Hematopoietic multipotent progenitor cell treated with erythropoietin and hydrocortisone succinate and interleukin-3 and kit ligand, for 8 days (in vitro differentiated cells): Measurements from ENCODE around the gene CREB3L1.

Experiments
- DNase-seq: peaks from one replicate; pipeline ENCODE4 v3.0.0-alpha.2; 2015

Gene CREB3L1, protein sequence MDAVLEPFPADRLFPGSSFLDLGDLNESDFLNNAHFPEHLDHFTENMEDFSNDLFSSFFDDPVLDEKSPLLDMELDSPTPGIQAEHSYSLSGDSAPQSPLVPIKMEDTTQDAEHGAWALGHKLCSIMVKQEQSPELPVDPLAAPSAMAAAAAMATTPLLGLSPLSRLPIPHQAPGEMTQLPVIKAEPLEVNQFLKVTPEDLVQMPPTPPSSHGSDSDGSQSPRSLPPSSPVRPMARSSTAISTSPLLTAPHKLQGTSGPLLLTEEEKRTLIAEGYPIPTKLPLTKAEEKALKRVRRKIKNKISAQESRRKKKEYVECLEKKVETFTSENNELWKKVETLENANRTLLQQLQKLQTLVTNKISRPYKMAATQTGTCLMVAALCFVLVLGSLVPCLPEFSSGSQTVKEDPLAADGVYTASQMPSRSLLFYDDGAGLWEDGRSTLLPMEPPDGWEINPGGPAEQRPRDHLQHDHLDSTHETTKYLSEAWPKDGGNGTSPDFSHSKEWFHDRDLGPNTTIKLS

DNA sequence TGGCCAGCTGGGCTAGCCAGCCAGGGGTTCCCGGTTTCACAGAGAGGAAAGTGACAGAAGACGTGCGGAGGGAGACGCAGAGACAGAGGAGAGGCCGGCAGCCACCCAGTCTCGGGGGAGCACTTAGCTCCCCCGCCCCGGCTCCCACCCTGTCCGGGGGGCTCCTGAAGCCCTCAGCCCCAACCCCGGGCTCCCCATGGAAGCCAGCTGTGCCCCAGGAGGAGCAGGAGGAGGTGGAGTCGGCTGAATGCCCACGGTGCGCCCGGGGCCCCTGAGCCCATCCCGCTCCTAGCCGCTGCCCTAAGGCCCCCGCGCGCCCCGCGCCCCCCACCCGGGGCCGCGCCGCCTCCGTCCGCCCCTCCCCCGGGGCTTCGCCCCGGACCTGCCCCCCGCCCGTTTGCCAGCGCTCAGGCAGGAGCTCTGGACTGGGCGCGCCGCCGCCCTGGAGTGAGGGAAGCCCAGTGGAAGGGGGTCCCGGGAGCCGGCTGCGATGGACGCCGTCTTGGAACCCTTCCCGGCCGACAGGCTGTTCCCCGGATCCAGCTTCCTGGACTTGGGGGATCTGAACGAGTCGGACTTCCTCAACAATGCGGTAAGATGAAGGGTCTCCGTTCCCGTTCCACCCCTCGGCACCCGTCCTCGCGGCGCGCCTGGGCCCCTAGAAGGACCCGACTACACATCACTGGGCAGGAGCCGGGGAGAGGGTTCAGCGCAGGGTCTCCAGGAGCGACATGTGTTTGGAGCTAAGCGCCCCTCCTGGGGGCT is at the start of gene CREB3L1:
Gene CREB3L1, plus strand, starts transcription at position 41 of the 765 bp plus-strand sequence. Its CDS starts 450 bp downstream, at position 491.
- DNase-seq: no peak

DNA sequence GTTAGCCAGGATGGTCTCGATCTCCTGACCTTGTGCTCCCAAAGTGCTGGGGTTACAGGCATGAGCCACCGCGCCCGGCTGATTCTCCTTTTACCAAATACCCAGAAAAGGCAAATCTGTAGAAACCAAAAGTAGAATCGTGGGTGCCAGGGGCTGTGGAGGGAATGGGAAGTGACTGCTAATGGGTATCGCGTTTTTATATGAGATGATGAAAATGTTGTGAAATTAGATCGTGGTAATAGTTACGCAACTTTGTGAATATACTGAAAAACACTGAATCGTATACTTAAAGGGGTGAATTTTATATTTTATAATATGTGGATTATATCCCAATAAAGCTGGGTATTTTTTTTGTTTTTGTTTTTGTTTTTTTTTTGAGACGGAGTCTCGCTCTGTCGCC is 48.2 kb upstream of the CREB3L1 start:
- no peak for DNase-seq

DNA sequence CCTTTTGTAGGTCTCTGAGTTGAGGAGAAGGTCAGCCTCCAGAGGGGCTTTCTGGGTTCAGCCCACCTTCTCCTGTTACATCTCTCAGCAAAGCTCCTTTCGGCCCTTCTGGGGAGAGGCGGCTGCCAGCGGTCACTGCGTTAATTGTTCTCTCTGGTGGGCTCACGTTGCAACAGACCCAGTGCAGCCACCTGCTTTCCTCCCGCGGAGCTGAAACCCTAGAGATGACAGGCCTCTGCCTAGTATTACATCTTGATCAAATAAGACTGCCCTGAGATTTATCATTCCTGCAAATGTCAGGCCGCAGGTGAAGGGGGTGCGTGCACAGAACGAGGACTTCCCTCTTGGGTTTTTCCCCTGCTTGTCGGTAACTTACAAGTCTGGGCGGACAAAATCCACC is 43.2 kb upstream of the CREB3L1 start:
- DNase-seq: no peak

DNA sequence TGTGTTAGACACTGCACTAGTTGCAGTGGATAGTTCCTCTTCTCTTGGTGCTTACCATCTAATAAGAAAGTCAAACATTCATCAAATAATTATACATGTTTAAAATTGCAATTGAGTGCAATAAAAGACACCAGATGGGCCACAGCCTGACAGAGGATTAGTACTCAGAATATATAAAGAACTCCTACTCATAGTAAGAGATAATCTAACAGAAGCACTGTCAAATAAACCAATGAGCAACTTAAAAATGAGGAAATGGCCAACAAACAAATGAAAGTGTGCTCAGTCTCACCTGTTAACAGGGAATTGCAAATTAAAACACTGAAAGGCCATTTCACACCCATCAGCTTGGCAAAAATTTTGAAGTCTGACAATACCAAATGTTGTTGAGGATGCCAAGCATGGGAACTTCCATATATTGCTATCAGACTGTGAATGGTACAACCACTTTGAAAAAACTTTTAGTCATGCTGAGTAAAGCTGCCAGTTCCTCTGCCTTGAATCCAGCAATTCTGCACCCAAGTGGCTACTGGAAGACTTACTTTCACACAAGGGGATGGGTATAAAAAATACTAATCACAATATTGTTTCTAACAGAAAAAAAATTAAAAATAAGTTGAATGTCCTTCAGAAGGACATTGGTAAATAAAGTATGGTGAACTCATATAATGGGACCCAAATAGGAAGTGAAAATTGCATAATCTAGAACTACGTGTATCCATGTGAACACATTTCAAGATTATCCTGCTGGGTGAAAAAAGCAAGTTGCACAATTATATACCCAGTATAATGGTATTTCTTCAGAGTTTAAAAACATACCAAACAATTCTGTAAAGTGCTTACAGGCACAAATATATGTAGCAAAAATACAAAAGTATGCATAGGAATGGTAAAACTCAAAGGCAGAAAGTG is 41.4 kb upstream of the CREB3L1 start:
- no peak for DNase-seq

DNA sequence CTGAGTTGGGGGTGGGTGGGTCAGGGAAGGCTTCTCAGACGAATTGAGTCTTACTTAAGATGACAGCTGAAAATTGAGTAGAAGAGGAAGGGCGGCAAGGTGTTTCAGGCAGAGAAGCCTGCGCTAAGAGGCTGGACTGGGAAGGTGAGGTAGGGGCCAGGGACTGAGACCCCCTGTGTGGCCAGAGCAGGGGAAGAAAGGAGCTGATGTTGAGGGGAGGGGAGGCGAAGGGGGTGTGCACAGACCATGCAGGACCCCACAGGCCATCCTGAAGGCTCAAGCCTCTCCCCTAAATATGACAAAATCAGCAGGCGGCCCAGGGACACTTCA is 40.6 kb upstream of the CREB3L1 start:
- DNase-seq: no peak

DNA sequence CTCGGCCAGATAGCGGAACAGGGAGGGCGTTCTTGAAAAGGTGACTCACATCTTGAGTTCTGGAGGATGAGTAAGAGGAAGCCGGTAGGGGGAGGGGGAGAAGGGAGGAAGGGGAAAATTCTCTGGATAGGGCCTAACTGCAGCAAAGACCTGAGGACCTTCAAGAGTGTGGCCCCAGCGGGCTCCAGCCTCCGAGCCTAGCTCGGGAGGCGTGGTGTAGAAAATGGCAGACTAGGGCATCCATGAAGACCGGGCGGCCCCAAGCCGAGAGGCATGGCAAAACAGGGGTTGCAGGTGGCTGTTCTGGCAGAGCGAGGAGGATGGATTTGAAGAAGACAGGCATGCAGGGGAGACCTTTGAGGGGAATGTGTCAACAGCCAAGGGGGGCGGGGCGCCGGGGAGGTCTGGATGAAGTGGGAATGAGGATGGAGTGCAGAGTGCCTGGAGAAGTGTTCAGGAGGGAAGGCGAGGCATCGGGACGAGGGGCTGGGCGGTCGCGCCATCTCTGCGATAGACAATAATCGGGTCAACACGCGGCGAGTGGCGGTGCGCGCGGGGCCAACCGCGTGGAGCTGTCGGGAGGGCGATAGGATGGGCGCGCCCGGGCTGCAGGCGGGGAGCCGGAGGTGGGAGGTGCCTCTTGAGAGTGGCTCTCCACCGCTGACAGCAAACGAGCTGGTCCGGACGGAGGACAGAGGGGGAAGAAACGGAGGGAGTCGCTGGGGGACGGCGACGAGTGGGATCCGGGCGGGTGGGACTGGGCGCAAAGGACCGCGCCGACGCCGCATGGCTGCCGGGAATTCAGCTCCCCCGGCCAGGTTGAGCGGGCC is 40.0 kb upstream of the CREB3L1 start:
- peak; percentile 83 for DNase-seq

DNA sequence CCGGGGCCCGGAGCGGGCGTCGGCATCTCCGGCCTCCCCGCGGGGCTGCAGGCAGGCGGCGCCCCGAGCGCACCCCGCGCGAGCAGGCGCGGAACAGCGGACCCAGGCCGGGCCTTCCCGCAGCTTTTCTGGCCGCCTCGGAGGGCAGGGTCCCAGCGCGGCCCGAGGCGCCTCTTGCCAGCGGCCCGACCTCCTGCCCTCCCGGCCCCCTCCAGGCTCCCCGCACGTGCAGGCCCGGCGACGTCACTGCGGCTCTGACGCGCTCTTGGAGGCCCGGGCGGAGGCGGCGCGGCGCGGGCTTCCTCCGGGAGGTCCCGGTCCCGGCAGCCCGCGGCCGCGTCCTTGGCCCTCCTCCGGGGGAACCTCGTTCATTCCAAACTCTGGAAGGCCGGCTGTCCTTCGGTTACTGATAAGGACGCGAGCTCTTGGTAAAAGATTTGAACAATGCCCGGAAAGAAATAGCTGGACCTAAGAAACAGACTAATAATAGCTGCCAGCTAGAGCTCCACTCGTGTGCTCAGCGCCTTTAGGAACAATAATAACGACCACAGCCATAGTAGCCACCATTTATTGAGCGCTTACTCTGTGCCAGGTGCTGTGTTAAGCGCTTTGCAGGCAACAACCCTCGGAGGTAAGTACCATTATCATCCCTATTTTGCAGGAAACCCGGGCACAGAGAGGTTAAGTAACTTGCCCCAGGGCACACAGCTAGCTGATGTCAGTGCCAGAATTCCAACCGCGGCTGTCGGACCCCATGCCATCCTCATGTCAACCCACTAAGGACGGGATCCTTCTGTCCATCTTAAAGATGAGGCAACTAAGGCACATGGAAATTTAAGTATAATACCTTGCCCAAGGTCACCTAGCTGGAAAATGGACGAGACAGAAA is 39.1 kb upstream of the CREB3L1 start:
- DNase-seq: peak; percentile 66

DNA sequence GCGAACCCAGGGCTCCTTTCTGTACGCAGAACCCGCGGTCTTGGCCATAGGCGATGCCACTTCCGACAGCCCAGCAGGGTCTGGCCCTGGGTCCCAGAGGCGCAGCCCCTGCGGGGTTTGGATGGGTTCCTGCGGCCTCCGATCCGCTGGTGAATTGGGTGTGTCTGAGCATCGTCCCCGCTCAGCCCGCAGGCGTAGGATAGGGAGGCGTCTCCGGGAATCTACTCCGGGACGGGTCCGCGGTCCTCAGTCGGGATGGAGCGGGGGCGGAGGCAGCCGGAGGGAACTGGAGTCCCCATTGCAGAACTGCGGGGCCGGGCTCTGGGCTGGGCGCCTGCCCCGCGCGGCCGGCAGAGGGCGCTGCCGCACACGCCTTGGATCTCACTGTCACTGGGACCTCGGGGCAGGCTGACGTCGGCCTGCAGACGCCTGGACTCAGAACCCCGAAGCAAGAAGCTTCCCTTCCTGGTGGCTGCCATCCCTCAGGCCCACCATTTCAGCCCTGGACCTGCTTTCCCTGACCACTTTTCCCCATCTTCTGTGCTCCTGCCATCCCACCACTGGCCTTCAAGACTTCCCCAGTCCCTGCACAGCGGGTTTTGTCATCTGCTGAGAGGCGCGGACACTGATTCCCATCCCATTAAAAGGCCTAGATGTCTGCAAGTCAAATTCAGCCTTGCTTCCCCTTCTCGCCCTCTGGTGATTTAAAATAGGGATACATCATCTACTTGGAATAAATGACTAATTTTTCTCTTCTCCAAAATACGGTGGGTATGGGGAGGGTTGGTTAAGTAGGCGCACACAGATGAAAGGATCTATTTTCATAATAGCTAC is 38.3 kb upstream of the CREB3L1 start:
- DNase-seq: peak; percentile 83

DNA sequence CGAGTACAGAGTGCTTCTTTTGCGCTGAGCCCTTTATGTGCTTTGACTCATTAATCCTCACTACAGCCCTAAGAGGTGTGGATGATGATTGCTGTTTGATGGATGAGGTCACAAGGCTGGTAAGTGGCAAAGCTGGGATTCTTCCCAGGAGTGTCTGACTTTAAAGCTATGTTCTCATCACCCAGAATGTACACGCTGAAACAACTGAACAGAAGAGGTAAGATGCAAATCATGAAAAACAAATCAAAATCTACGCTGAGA is 37.7 kb upstream of the CREB3L1 start:
- no peak for DNase-seq

DNA sequence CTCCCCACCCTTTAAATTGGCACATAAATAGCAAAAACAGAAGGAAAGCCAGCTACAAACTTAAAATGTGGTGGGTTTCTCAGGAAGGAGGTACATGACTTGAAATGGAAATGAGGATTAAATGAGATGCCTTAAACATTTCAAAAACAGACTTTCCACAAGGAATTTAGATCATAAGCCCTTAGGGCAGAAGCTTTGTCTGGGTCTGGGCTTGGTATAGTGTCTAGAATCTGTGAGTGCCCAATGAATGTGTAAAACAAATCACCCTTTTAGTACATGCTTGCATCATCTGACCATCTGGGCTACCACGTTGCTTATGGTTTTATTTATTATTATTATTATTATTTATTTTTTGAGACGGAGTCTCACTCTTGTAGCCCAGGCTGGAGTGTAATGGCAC is 37.1 kb upstream of the CREB3L1 start:
- DNase-seq: no peak

DNA sequence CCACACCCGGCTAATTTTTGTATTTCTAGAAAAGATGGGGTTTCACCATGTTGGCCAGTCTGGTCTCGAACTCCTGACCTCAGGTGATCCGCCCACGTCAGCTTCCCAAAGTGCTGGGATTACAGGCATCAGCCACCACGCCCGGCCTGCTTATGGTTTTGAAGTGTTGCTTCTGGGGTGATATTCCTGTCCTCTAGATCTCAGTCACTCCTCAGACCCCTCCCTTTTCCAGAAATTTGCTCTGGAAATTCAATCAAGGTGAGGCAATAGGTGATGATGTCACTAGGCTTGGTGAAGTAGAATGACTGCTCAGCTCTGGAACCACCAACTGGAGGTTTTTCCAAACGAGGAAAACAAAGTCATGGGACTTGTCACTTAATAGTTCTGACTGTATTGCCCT is 36.6 kb upstream of the CREB3L1 start:
- DNase-seq: no peak

DNA sequence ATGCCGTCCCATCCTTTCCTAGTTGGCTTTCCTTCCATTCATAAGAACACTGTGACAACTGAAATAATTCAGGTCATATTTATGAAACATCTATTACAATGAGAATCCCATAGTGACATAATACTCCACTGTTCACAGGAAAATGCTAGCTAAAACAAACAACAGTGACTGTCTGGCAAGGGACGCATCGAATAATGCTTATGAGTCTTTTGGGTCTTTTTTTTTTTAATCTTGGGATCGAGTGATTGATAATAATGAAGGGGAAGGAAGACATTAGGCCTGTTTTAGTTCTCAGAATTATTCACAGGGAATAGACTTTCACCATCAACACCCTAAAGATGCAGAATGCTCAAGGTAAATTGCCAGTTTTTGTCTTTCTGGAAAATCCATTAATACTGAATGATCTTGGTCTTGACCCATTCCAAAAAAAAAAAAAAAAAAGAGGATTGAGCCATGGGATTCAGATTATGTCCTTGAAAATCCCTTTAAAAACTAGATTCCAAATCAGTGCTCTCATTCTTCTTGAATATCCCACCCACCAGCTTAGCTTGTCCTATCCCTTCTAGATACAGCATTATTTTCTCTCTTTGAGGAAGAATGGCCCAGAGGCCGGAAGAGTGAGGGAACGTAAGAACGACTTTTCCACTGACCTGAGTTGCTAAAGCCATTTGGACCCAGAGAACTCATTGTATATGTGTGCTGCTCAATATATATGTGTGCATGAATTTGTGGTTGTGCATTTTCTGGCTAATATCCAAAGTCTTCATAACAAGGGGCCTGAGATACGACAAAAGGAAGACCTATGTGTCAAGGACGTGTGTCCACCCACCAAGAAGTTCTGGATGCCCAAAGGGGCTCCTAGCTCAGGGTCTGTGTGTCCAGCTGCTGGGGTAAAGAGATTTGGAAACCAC is 35.2 kb upstream of the CREB3L1 start:
- DNase-seq: peak; percentile 54

DNA sequence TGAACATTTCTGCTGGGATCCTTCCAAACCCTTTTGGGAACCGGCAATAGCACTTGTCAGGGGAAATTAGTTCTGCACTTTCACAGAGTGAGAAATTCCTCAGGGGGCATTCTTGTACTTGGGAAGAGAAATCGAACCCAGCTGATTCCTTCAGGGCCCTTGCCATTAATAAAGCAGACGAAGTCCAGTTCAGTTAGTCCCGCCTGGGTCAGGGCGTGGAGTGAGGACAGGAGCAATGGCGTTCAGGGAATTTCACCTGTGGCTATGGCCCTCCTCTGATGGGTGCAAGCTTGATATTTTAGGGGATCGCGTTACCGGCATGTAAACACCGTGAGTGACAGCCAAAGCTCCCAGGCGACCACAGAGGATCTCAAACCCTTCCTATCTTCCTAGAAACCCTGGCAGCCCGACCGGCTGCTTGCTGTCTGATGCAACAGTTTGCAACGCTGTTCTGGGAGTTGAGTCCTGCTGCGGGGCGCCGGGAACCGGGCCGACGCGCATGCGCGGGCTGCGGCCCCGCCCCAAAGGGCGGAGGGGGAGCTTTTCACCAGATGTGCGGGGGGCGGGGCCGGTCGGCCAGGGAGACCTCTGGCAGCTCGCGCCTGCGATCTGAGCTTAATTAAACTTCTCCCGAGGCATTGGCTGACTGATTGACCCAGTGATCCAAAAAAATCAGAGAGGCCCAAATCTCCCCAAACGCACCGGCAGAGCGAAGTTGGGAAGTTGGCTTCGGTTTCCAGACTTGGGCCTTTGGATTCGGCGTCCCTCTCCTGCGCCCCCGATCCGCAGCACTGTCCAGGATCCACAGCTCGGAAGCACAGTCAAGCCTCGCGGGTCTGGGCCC is 34.3 kb upstream of the CREB3L1 start:
- DNase-seq: peak; percentile 97

DNA sequence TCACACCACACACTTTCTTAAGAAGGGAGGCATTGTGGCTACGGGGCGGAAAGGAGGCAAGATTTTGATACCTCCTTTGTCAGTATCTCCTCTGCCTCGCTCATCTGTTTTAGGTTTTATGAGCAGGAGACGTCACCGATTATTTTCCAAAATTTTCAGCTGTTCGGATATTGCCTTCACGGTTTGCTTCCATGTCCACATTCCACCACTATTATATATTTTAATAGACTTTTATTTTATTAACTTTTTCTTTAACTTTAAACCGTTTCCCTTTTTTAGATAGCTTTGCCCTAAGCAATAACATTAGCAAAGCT is 33.7 kb upstream of the CREB3L1 start:
- DNase-seq: no peak

DNA sequence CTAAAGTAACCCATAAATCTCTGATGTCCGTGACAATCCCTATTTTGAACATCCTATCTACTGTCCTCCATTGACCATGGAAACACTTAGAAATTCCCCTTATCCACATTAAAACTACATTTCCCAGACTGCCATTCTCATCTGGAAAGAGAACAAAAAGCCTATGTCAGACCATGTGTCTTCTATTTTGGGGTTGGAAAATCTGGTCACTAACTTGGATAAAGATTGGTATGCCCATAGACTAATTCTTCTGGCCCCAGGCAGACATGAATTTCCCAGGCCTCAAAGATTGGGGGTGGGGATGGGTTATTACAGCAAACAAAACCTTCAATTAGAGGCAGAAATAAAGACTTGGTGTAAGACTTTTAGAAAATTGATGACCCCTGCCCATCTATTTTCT is 30.9 kb upstream of the CREB3L1 start:
- DNase-seq: no peak

DNA sequence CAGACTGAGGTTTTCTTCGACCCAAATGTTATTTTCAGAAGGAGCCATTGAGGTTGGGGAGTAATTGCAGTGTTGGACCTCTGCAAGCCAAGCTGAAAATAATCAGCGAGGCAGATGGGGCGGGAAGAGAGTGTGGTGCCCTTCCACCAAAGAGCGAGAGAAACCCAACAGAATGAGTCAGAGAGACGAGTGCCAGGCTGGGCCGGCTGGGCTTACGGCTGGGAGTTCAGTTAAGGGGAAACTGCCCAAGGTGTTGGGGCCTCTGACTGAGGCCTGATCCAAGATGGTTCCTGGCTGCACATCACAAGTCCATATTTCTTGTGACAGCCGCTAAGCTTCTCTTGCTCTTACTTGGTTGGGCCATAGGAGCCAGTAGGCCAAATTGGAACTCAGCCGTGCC is 30.4 kb upstream of the CREB3L1 start:
- DNase-seq: no peak

DNA sequence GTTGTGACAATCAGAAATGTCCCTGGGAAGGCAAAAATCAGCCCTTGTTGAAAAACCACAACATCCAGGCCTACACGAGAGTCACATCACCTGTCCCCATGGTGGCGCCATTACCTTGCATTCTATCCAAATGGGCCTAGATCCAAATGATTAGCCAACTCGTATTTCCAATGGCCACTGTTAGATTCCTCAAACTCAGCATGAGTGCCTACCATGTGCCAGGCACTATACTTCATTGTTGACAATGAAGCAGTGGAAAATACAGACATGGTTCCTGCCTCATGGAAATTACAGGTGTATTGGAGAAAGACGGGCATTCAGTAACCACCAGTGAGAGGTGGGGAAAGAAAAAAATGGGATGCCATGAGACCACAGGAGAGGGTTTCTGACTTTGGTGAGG is 29.8 kb upstream of the CREB3L1 start:
- DNase-seq: peak; percentile 80

DNA sequence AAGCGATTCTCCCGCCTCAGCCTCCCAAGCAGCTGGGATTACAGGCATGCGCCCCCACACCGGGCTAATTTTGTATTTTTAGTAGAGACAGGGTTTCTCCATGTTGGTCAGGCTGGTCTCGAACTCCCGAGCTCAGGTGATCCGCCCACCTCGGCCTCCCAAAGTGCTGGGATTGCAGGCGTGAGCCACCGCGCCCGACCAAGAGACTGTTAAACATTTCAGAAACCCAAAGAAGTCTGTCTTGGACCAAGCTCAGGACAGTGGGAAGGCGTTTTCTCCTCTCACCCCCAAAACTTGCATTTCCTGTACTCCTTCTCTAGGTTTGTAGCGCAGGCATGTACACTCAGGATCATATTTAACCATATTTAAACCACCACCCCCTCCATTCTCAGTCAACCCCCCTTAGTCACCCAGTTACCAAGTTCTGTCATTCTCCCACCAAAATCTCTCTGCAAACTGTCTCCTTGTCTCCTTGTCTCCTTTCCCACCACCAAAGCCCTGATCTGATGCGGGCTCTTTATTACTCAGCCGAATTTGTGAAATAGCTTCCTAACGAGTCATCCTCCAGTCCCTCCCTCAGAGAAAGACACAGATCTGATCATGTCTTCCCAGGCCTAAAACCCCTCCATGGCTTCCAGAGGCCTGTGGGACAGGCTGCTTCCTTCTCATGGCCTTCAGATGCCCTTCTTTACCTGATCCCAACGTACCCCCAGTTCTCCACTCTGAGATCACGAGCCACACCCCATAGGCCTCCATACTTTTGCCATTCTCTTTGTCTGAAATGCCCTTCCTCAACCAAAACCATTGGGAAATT is 29.0 kb upstream of the CREB3L1 start:
- no peak for DNase-seq
